GM13976 (cell line): ENCODE measurements around the gene NUFIP1.
"Not testable (repeated sequence)": the region's sequence is repeated elsewhere in the genome, so short reads cannot be mapped to it uniquely, and the experiment has no call there.

Experiments
- DNase-seq: peaks from one replicate; pipeline ENCODE4 v3.0.0; 2012; ENCODE audit warnings: low spot score
- CTCF ChIP-seq: IDR thresholded peaks from 2 replicates; pipeline ENCODE4 v1.5.1; 2012; ENCODE audit warnings: borderline replicate concordance, mild to moderate bottlenecking; ENCODE audit not compliant: insufficient read depth; ENCODE audit errors: extremely low read depth, missing control alignments, control extremely low read depth
- in situ Hi-C: fragments of 300-500 bp; cut with MboI; formaldehyde crosslinking; loops from one replicate; pipeline ENCODE4 v1.12.0; 2022; ENCODE audit warnings: low sequenced_read_pairs, mixed read lengths, inconsistent platforms; ENCODE audit not compliant: unreplicated experiment

The NUFIP1 gene

GRCh38 chr13:44904967-44905366 is 84.3 kb downstream of the NUFIP1 start:
- in situ Hi-C loops, result no loop called here
- no peak for DNase-seq
- TF ChIP-seq CTCF, result no peak

GRCh38 chr13:44903574-44903985 is 85.7 kb downstream of the NUFIP1 start:
- no peak for DNase-seq

GRCh38 chr13:44902738-44903137 is 86.5 kb downstream of the NUFIP1 start:
- no peak for TF ChIP-seq CTCF
- no peak for DNase-seq
- in situ Hi-C loops, result no loop called here

More at GRCh38 chr13:44903574-44903985, 85.7 kb downstream of the NUFIP1 start:
- in situ Hi-C loops, result no loop called here
- no peak for TF ChIP-seq CTCF

GRCh38 chr13:44899967-44900366 is 89.3 kb downstream of the NUFIP1 start:
- TF ChIP-seq CTCF, result no peak
- DNase-seq, result no peak
- in situ Hi-C loops, result no loop called here

- DNase-seq, in situ Hi-C loops: not testable (repeated sequence)
These were observed 91.0 kb downstream of the NUFIP1 start for GRCh38 chr13:44898308-44898707.

- no peak for TF ChIP-seq CTCF
- in situ Hi-C loops, result no loop called here
- no peak for DNase-seq
These were observed 93.3 kb downstream of the NUFIP1 start for GRCh38 chr13:44895953-44896335.

GRCh38 chr13:44895264-44895952 is 93.9 kb downstream of the NUFIP1 start:
- in situ Hi-C loops, result no loop called here
- no peak for DNase-seq
- no peak for TF ChIP-seq CTCF
